DND-41 (cell line): ENCODE data around the gene BPIFB2.

Experiments used
- ATAC-seq: fragments of 200-7000 bp; cut with Tn5 transposase; 3 replicates; pipeline ENCODE4 v1.9.1; 2021; ENCODE audit warnings: low read depth; ENCODE audit not compliant: insufficient read depth
- DNase-seq: peaks from one replicate; pipeline ENCODE4 v3.0.0-alpha.2; 2020
- H2AFZ ChIP-seq: 2 replicates; pipeline ENCODE4 v1.6.0; 2012; ENCODE audit warnings: low read depth, low read length
- H3K27ac ChIP-seq: 2 replicates; pipeline ENCODE4 v1.5.1; 2012; ENCODE audit warnings: low read length, inconsistent platforms
- H3K27me3 ChIP-seq: fragments of 200-600 bp; sonication (generic); 2 replicates; pipeline ENCODE4 v1.6.0; 2012; ENCODE audit warnings: low read length, mild to moderate bottlenecking, inconsistent platforms; ENCODE audit not compliant: insufficient read depth, poor library complexity
- H3K36me3 ChIP-seq: 2 replicates; pipeline ENCODE4 v1.5.1; 2012; ENCODE audit warnings: low read length, inconsistent platforms; ENCODE audit not compliant: insufficient read depth
- H3K4me1 ChIP-seq: 2 replicates; pipeline ENCODE4 v1.5.1; 2012; ENCODE audit warnings: mild to moderate bottlenecking, low read length; ENCODE audit not compliant: insufficient read depth
- H3K4me2 ChIP-seq: 2 replicates; pipeline ENCODE4 v1.6.0; 2012; ENCODE audit warnings: mild to moderate bottlenecking, moderate library complexity, low read length, inconsistent platforms; ENCODE audit not compliant: insufficient read depth
- H3K4me3 ChIP-seq, 2 experiments: fragments of 200-600 bp in 1 of 2; shearing (Covaris generic) in 1 of 2; 2 replicates each; pipeline ENCODE4 v1.5.1; 2012 to 2016; ENCODE audit warnings: inconsistent platforms in 2 of 2, low read length in 2 of 2, mild to moderate bottlenecking in 2 of 2, low read depth in 1 of 2, moderate library complexity in 1 of 2
- H3K79me2 ChIP-seq: 2 replicates; pipeline ENCODE4 v1.6.0; 2012; ENCODE audit warnings: low read length, inconsistent platforms; ENCODE audit not compliant: insufficient read depth
- H3K9ac ChIP-seq: 2 replicates; pipeline ENCODE4 v1.6.0; 2012; ENCODE audit warnings: low read depth, mild to moderate bottlenecking, inconsistent platforms, low read length, moderate library complexity
- H3K9me3 ChIP-seq: 2 replicates; pipeline ENCODE4 v1.5.1; 2012; ENCODE audit warnings: low read length, moderate library complexity, mild to moderate bottlenecking, inconsistent platforms; ENCODE audit not compliant: insufficient read depth, severe bottlenecking
- H4K20me1 ChIP-seq: 2 replicates; pipeline ENCODE4 v1.6.0; 2012; ENCODE audit warnings: low read length; ENCODE audit not compliant: insufficient read depth
- EZH2 ChIP-seq: IDR thresholded peaks from 3 replicates; pipeline ENCODE4 v1.6.1; 2012; ENCODE audit warnings: borderline replicate concordance, low read depth, mild to moderate bottlenecking, moderate library complexity, low read length, inconsistent platforms; ENCODE audit not compliant: severe bottlenecking
- TF ChIP-seq, protein P1 (sequence below): IDR thresholded peaks from 2 replicates; pipeline ENCODE4 v1.5.1; 2012; ENCODE audit warnings: borderline replicate concordance, low read length, moderate library complexity, mild to moderate bottlenecking; ENCODE audit not compliant: poor library complexity, severe bottlenecking; ENCODE audit errors: extremely low read depth

BPIFB2 gene

DNA sequence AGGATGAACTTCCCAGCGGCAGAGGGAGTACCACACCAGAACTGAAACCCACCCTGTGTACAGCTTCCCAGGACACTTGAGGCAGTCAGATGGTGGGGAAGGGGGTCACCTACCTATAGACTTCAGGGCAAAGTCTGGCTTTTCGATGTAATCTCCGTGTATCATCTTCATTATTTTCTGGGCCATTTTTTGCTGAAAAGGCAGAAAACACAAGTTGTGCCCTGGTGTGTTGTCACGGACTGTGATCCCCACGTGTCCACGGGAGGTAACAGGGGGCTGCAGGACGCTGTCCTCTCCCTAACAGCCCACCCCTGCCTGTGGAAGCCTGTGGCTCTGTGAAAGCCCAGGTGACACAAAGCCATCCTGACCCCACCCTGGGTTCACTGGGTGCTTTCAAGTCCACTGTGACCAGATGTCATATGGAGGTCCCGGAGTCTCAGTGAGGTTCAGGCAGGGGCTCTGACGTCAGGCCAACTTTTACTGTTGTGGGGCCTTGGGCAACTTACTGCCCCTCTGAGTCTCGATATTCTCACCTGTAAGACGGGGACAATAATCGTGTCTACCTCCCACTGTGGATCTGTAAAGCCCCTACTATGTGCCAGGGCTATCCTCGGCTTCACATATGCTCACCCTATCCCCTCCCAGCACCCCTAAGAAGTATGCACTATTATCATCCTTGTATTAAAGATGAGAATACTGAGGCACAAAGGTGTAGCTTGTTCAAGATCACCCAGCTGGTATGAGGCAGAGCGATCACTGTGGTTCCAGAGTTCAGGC, 17.8 kb upstream of the BPIFB2 start:
- Histone ChIP-seq H3K9me3 (peaks cover 3% of the 10 kb centered on the region), H3K79me2 (no peaks in the 10 kb centered on the region), H3K4me3 (no peak overlapping the region), H2AFZ (no peak overlapping the region), H3K36me3 (no peaks in the 10 kb centered on the region), H3K4me1 (peaks cover 8% of the 10 kb centered on the region), H3K9ac (no peak overlapping the region), H3K27me3 (no peaks in the 10 kb centered on the region), H3K27ac (no peak overlapping the region), H4K20me1 (no peaks in the 10 kb centered on the region), H3K4me2 (no peak overlapping the region)
- no peak for ATAC-seq
- DNase-seq, result no peak
- TF ChIP-seq EZH2, result no peak
- TF ChIP-seq, protein P1, sequence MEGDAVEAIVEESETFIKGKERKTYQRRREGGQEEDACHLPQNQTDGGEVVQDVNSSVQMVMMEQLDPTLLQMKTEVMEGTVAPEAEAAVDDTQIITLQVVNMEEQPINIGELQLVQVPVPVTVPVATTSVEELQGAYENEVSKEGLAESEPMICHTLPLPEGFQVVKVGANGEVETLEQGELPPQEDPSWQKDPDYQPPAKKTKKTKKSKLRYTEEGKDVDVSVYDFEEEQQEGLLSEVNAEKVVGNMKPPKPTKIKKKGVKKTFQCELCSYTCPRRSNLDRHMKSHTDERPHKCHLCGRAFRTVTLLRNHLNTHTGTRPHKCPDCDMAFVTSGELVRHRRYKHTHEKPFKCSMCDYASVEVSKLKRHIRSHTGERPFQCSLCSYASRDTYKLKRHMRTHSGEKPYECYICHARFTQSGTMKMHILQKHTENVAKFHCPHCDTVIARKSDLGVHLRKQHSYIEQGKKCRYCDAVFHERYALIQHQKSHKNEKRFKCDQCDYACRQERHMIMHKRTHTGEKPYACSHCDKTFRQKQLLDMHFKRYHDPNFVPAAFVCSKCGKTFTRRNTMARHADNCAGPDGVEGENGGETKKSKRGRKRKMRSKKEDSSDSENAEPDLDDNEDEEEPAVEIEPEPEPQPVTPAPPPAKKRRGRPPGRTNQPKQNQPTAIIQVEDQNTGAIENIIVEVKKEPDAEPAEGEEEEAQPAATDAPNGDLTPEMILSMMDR, result no peak

DNA sequence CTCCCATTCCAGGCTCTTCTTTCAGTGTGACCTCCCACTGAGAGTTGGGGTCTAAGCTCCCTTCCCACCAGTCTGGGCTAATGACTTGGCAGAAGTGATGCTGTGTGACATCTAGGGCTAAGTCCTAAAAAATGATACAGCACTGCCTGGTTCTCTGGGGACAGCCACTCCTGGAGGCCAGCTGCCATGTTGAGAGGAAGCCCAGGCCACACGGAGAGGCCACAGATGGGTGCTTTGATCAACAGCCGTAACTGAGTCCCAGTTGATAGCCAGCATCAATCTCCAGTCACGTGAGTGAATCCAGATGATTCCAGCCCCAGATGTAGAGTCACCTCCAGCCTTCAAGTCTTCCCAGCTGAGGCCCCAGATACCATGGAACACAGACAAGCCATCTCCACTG, 17.1 kb upstream of the BPIFB2 start:
- Histone ChIP-seq H4K20me1 (no peaks in the 10 kb centered on the region), H3K36me3 (no peaks in the 10 kb centered on the region), H3K9ac (no peak overlapping the region), H3K27me3 (no peaks in the 10 kb centered on the region), H3K79me2 (no peaks in the 10 kb centered on the region), H2AFZ (no peak overlapping the region), H3K27ac (no peak overlapping the region), H3K4me3 (no peak overlapping the region), H3K9me3 (peaks cover 10% of the 10 kb centered on the region), H3K4me2 (no peak overlapping the region), H3K4me1 (peaks cover 8% of the 10 kb centered on the region)
- no peak for TF ChIP-seq EZH2
- TF ChIP-seq, protein P1, result no peak
- no peak for DNase-seq
- ATAC-seq, result no peak

DNA sequence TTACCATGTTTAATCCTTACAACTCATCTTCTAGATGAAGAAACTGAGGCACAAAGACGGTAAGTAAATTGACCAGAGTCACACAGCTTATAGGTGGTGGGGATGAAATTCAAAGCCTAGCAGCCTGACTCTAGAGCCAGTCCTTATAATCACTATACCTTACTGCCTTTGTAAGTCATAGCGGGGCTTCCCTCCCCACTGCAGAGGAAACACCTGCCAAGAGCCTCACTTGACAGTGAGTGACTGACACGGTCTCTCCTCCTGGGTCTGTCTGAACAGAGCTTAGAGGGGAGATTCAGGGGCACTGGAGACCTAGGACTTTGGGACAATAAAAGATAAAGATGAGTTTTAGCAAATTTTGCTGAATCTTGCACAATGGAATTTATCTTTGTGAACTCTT, 16.1 kb upstream of the BPIFB2 start:
- peak; percentile 85 for ATAC-seq

More for the DNA sequence above, 16.1 kb upstream of the BPIFB2 start:
- no peaks in the 10 kb centered on the region for H3K27me3 ChIP-seq
- DNase-seq, result peak; percentile 51
- H3K4me2 ChIP-seq, result no peak overlapping the region
- H3K36me3 ChIP-seq, result no peaks in the 10 kb centered on the region
- H3K27ac ChIP-seq, result no peak overlapping the region
- no peaks in the 10 kb centered on the region for H3K79me2 ChIP-seq
- H2AFZ ChIP-seq, result no peak overlapping the region
- TF ChIP-seq EZH2, result no peak
- TF ChIP-seq, protein P1, result no peak
- no peak overlapping the region for H3K9ac ChIP-seq
- no peak overlapping the region for H3K4me3 ChIP-seq
- H3K4me1 ChIP-seq, result peaks cover 8% of the 10 kb centered on the region
- no peaks in the 10 kb centered on the region for H4K20me1 ChIP-seq
- peaks cover 15% of the 10 kb centered on the region for H3K9me3 ChIP-seq
